ENCODE data around the gene KLF15.

The KLF15 gene

GRCh38 chr3:126320517-126321293 is 36.5 kb downstream of the KLF15 start:
- DNase-seq (ENCODE audit: low read depth) = no peak

GRCh38 chr3:126319701-126320295 is 37.4 kb downstream of the KLF15 start:
- DNase-seq (ENCODE audit: low read depth) = no peak

- DNase-seq (ENCODE audit: low read depth) = no peak
Measured at GRCh38 chr3:126317029-126317996, 39.9 kb downstream of the KLF15 start.

GRCh38 chr3:126316501-126316939 is 40.7 kb downstream of the KLF15 start:
- DNase-seq (ENCODE audit: low read depth) = no peak

GRCh38 chr3:126316031-126316461 is 41.2 kb downstream of the KLF15 start:
- DNase-seq (ENCODE audit: low read depth) = no peak

GRCh38 chr3:126314790-126315658 is 42.2 kb downstream of the KLF15 start:
- DNase-seq (ENCODE audit: low read depth) = no peak

- no peak for DNase-seq (ENCODE audit: low read depth)
Measured at GRCh38 chr3:126314305-126314789, 42.9 kb downstream of the KLF15 start.

GRCh38 chr3:126313580-126314304 is 43.5 kb downstream of the KLF15 start:
- DNase-seq (ENCODE audit: low read depth) = no peak

- no peak for DNase-seq (ENCODE audit: low read depth)
Measured at GRCh38 chr3:126313166-126313565, 44.0 kb downstream of the KLF15 start.

GRCh38 chr3:126312341-126312740 is 44.9 kb downstream of the KLF15 start:
- no peak for DNase-seq (ENCODE audit: low read depth)

GRCh38 chr3:126311338-126311978 is 45.8 kb downstream of the KLF15 start:
- no peak for DNase-seq (ENCODE audit: low read depth)

- no peak for DNase-seq (ENCODE audit: low read depth)
Measured at GRCh38 chr3:126310816-126311215, 46.4 kb downstream of the KLF15 start.

- no peak for DNase-seq (ENCODE audit: low read depth)
Measured at GRCh38 chr3:126309861-126310655, 47.1 kb downstream of the KLF15 start.

- DNase-seq (ENCODE audit: low read depth) = no peak
Measured at GRCh38 chr3:126309165-126309564, 48.0 kb downstream of the KLF15 start.

GRCh38 chr3:126308394-126309125 is 48.6 kb downstream of the KLF15 start:
- no peak for DNase-seq (ENCODE audit: low read depth)

- DNase-seq (ENCODE audit: low read depth) = no peak
Measured at GRCh38 chr3:126307591-126308393, 49.4 kb downstream of the KLF15 start.

- no peak for DNase-seq (ENCODE audit: low read depth)
Measured at GRCh38 chr3:126306888-126307482, 50.2 kb downstream of the KLF15 start.
